ENCODE measurements around the gene AP3B2. TPM values are rescaled to one million over a fixed set of nuclear protein-coding genes. Genes with fewer than 3 reads are reported as not detected.

Gene AP3B2
- total RNA-seq, 1 experiment from 2014 or later, result 7.5 TPM

DNA sequence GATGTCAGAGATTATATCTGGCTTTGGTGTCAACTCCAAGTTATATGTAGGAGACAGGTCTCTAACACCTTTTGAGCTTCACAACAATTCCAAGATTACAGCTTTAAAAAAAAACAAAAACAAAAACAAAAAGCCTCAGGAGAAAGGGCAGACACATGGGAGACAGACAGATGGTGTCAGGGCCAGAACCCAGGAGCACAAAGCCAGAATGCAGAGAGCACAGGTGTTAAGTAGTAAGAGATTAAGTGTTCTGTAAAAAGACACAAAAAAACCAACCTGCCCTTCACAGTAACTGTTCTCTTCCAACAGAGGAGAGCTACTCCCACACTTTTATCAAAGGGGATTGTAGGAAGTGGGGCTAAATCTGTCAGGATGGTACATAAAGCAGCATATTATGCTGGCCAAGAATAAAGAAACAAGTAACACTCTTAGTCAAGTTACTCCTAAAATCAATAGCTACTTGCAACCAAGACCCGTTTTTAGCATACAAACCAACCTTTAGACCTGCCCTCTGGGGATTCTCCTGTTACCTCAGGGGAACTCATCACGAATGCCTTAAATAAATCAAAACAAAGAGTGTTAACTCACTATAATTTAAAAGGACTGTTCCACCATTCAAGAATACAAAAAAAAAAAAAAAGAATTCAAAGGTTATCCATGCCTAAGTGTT lies 68.4 kb downstream of the AP3B2 start:
- POLR2A ChIA-PET, result no interaction called here
- CTCF ChIA-PET, result interaction anchor here (0.7 to 1.0 kb wide), 2 partner anchors 10 to 81 kb away, joined by 3 read pairs; no protein-coding TSS in a partner anchor
- Mint-ChIP-seq H3K27me3 (ENCODE audit: insufficient read depth, unreplicated experiment) (peaks cover 73% of the 10 kb centered on the region), H3K4me3 (ENCODE audit: unreplicated experiment) (no peak overlapping the region), H3K36me3 (ENCODE audit: insufficient read depth, unreplicated experiment) (no peaks in the 10 kb centered on the region), H3K9me3 (ENCODE audit: unreplicated experiment) (no peaks in the 10 kb centered on the region), H3K4me1 (ENCODE audit: insufficient read depth, unreplicated experiment) (no peaks in the 10 kb centered on the region), H3K27ac (ENCODE audit: low read depth, unreplicated experiment) (no peak overlapping the region)
- no peak for DNase-seq (ENCODE audit: unreplicated experiment)
- BruUV-seq (replicated peaks), result no TSS peak
- TF ChIP-seq, protein P1, sequence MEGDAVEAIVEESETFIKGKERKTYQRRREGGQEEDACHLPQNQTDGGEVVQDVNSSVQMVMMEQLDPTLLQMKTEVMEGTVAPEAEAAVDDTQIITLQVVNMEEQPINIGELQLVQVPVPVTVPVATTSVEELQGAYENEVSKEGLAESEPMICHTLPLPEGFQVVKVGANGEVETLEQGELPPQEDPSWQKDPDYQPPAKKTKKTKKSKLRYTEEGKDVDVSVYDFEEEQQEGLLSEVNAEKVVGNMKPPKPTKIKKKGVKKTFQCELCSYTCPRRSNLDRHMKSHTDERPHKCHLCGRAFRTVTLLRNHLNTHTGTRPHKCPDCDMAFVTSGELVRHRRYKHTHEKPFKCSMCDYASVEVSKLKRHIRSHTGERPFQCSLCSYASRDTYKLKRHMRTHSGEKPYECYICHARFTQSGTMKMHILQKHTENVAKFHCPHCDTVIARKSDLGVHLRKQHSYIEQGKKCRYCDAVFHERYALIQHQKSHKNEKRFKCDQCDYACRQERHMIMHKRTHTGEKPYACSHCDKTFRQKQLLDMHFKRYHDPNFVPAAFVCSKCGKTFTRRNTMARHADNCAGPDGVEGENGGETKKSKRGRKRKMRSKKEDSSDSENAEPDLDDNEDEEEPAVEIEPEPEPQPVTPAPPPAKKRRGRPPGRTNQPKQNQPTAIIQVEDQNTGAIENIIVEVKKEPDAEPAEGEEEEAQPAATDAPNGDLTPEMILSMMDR (IDR thresholded peaks at IDR 0.05; ENCODE audit: unreplicated experiment), result no peak
- intact Hi-C loops (cut with micrococcal nuclease), result no loop called here

GRCh38 chr15:82640672-82641071 lies 69.0 kb downstream of the AP3B2 start:
- Mint-ChIP-seq H3K4me3 (ENCODE audit: unreplicated experiment) (no peak overlapping the region), H3K27ac (ENCODE audit: low read depth, unreplicated experiment) (no peak overlapping the region), H3K27me3 (ENCODE audit: insufficient read depth, unreplicated experiment) (peaks cover 79% of the 10 kb centered on the region), H3K36me3 (ENCODE audit: insufficient read depth, unreplicated experiment) (no peaks in the 10 kb centered on the region), H3K9me3 (ENCODE audit: unreplicated experiment) (no peaks in the 10 kb centered on the region), H3K4me1 (ENCODE audit: insufficient read depth, unreplicated experiment) (no peaks in the 10 kb centered on the region)
- POLR2A ChIA-PET, result no interaction called here
- CTCF ChIA-PET, result no interaction called here
- TF ChIP-seq, protein P1 (IDR thresholded peaks at IDR 0.05; ENCODE audit: unreplicated experiment), result no peak
- intact Hi-C loops (cut with micrococcal nuclease), result no loop called here
- BruUV-seq (replicated peaks), result no TSS peak
- DNase-seq (ENCODE audit: unreplicated experiment), result no peak

GRCh38 chr15:82635798-82636197 lies 73.9 kb downstream of the AP3B2 start:
- CTCF ChIA-PET, result interaction anchor here (0.6 to 0.8 kb wide), 2 partner anchors 14 to 30 kb away, joined by 3 read pairs; no protein-coding TSS in a partner anchor
- TF ChIP-seq, protein P1 (IDR thresholded peaks at IDR 0.05; ENCODE audit: unreplicated experiment), result no peak
- Mint-ChIP-seq H3K27ac (ENCODE audit: low read depth, unreplicated experiment) (no peak overlapping the region), H3K4me1 (ENCODE audit: insufficient read depth, unreplicated experiment) (no peaks in the 10 kb centered on the region), H3K36me3 (ENCODE audit: insufficient read depth, unreplicated experiment) (no peaks in the 10 kb centered on the region), H3K4me3 (ENCODE audit: unreplicated experiment) (no peak overlapping the region), H3K9me3 (ENCODE audit: unreplicated experiment) (no peaks in the 10 kb centered on the region), H3K27me3 (ENCODE audit: insufficient read depth, unreplicated experiment) (peaks cover 60% of the 10 kb centered on the region)
- intact Hi-C loops (cut with micrococcal nuclease), result no loop called here
- no peak for DNase-seq (ENCODE audit: unreplicated experiment)
- POLR2A ChIA-PET, result interaction anchor here (1.2 kb wide), 1 partner anchor 84 kb away, joined by 3 read pairs; no protein-coding TSS in a partner anchor
- no TSS peak for BruUV-seq (replicated peaks)

DNA sequence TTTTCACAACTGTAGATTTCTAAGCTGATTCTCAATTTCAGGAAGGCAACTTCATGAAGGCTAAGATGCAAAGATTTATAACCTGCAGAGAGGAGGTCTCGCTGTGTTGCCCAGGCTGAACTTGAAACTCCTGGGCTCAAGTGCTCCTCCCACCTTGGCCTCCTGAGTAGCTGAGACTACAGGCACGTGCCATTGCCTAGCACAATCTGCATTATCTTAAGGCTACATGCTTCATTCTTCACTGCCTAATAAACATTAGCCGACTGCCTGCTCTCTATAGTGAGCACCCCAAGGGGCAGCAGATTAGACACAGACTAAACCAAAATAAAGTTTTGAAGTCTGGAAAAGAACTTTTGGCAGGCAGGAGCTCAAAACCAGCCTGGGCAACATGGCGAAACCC lies 79.6 kb downstream of the AP3B2 start:
- POLR2A ChIA-PET, result no interaction called here
- Mint-ChIP-seq H3K27me3 (ENCODE audit: insufficient read depth, unreplicated experiment) (peaks cover 2% of the 10 kb centered on the region), H3K9me3 (ENCODE audit: unreplicated experiment) (no peaks in the 10 kb centered on the region), H3K4me1 (ENCODE audit: insufficient read depth, unreplicated experiment) (no peaks in the 10 kb centered on the region), H3K36me3 (ENCODE audit: insufficient read depth, unreplicated experiment) (no peaks in the 10 kb centered on the region), H3K4me3 (ENCODE audit: unreplicated experiment) (no peak overlapping the region), H3K27ac (ENCODE audit: low read depth, unreplicated experiment) (no peak overlapping the region)
- DNase-seq (ENCODE audit: unreplicated experiment), result no peak
- intact Hi-C loops (cut with micrococcal nuclease), result no loop called here
- CTCF ChIA-PET, result no interaction called here
- TF ChIP-seq, protein P1 (IDR thresholded peaks at IDR 0.05; ENCODE audit: unreplicated experiment), result no peak
- BruUV-seq (replicated peaks), result no TSS peak
